GM13977 (cell line): ENCODE data around the gene PRDM11.

Source experiments
- DNase-seq: peaks from one replicate; pipeline ENCODE4 v3.0.0; 2012; ENCODE audit warnings: low spot score
- CTCF ChIP-seq: IDR thresholded peaks from 2 replicates; pipeline ENCODE4 v1.5.1; 2012; ENCODE audit warnings: mild to moderate bottlenecking, control low read depth; ENCODE audit not compliant: insufficient read depth; ENCODE audit errors: extremely low read depth, missing control alignments
- in situ Hi-C: fragments of 300-500 bp; cut with MboI; formaldehyde crosslinking; loops from one replicate; pipeline ENCODE4 v1.12.0; 2022; ENCODE audit warnings: low sequenced_read_pairs, low pct_unique_long_range_greater_than_20kb, mixed read lengths, inconsistent platforms; ENCODE audit not compliant: unreplicated experiment

Gene PRDM11

GRCh38 chr11:45225961-45226871 is 79.8 kb downstream of the PRDM11 start:
- TF ChIP-seq CTCF = no peak
- no peak for DNase-seq
- in situ Hi-C loops = no loop called here

- no peak for TF ChIP-seq CTCF
- no peak for DNase-seq
- in situ Hi-C loops = no loop called here
Measured at GRCh38 chr11:45226901-45227300, 80.5 kb downstream of the PRDM11 start.

GRCh38 chr11:45227836-45228235 is 81.4 kb downstream of the PRDM11 start:
- DNase-seq = no peak
- TF ChIP-seq CTCF = no peak
- in situ Hi-C loops = no loop called here

- no peak for DNase-seq
- no peak for TF ChIP-seq CTCF
- in situ Hi-C loops = no loop called here
Measured at GRCh38 chr11:45229401-45230020, 83.1 kb downstream of the PRDM11 start.

- in situ Hi-C loops = no loop called here
- DNase-seq = no peak
- TF ChIP-seq CTCF = no peak
Measured at GRCh38 chr11:45232341-45233080, 86.1 kb downstream of the PRDM11 start.

GRCh38 chr11:45233121-45233803 is 86.8 kb downstream of the PRDM11 start:
- peak; percentile 85 for TF ChIP-seq CTCF
- in situ Hi-C loops = no loop called here
- DNase-seq = peak; percentile 87
